Measurements from ENCODE around the gene CNTN1.

DNA sequence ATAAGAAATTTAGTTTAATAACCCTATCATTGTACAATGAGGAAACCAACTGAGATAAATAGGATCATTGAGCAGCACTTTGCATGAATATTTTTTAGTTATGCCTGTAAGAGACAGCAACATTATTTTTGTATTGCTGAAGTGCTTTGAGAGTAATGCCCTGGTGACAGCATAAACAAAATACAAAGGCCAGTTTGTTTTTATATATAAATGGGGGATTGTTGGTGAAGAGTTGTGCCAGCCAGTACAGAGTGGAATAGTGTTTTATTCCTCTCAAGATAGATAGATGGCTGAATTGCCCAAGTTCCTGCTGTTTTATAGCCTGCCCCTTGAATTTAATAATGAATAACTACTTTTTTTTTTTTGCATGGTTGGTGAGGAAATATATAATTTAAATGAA, 101.8 kb downstream of the CNTN1 start:
- TF ChIP-seq CTCF (IDR thresholded peaks at IDR 0.05; ENCODE audit: control extremely low read depth in 1 of 3, insufficient read depth in 1 of 3, low read depth in 1 of 3, low read length in 3 of 3) (no peak), CREB1 (IDR thresholded peaks at IDR 0.05) (no peak), POLR2AphosphoS5 (IDR thresholded peaks at IDR 0.05; ENCODE audit: low read depth, low read length) (no peak), EZH2 (IDR thresholded peaks at IDR 0.05; ENCODE audit: low read depth, low read length, severe bottlenecking) (no peak), POLR2A (IDR thresholded peaks at IDR 0.05; ENCODE audit: control extremely low read depth in 1 of 2, low read depth in 2 of 2, low read length in 2 of 2) (no peak), MAX (IDR thresholded peaks at IDR 0.05) (no peak), SUZ12 (IDR thresholded peaks at IDR 0.05; ENCODE audit: low read length) (no peak), JUND (IDR thresholded peaks at IDR 0.05; ENCODE audit: low read length) (no peak), CBX8 (IDR thresholded peaks at IDR 0.05; ENCODE audit: borderline replicate concordance, low read depth, low read length) (no peak)

All from H1 (cell line).